Subcutaneous abdominal adipose tissue (tissue), 5 donors: ENCODE results near the gene FBLN1.

Source experiments
- H3K27ac ChIP-seq: one replicate; pipeline ENCODE4 v1.7.0; 2013; ENCODE audit warnings: low read depth, mild to moderate bottlenecking, inconsistent platforms, low read length, moderate library complexity
- H3K27me3 ChIP-seq, 5 donors: one replicate each; pipeline ENCODE4 v1.7.0; 2013; ENCODE audit warnings: low read length in 5 of 5, inconsistent platforms in 1 of 5; ENCODE audit not compliant: control insufficient read depth in 5 of 5, insufficient read depth in 4 of 5
- H3K36me3 ChIP-seq, 5 donors: one replicate each; pipeline ENCODE4 v1.7.0; 2013; ENCODE audit warnings: low read length in 5 of 5; ENCODE audit not compliant: control insufficient read depth in 5 of 5, insufficient read depth in 5 of 5
- H3K4me1 ChIP-seq, 5 donors: one replicate each; pipeline ENCODE4 v1.7.0; 2013; ENCODE audit warnings: low read length in 5 of 5, mild to moderate bottlenecking in 3 of 5, moderate library complexity in 1 of 5; ENCODE audit not compliant: control insufficient read depth in 5 of 5, insufficient read depth in 5 of 5
- H3K4me3 ChIP-seq, 5 donors: one replicate each; pipeline ENCODE4 v1.7.0; 2013; ENCODE audit warnings: low read length in 5 of 5, low read depth in 1 of 5
- H3K9ac ChIP-seq, 5 donors: one replicate each; pipeline ENCODE4 v1.7.0; 2013; ENCODE audit warnings: low read length in 5 of 5, mild to moderate bottlenecking in 4 of 5, moderate library complexity in 3 of 5
- H3K9me3 ChIP-seq, 5 donors: one replicate each; pipeline ENCODE4 v1.7.0; 2013; ENCODE audit warnings: low read length in 5 of 5; ENCODE audit not compliant: control insufficient read depth in 5 of 5
- donor health status: healthy.
- donor health status: healthy.
- donor health status: healthy.
- donor health status: healthy.
- donor health status: healthy.

The FBLN1 gene

GRCh38 chr22:45582955-45583320 is 80.3 kb downstream of the FBLN1 start:
- Histone ChIP-seq H3K27ac (no peak overlapping the region), H3K4me1 (peaks cover 3 to 35% (median 7%) of the 10 kb centered on the region in 5 donors), H3K9me3 (no peaks in the 10 kb centered on the region)

GRCh38 chr22:45583504-45583903 is 80.8 kb downstream of the FBLN1 start:
- Histone ChIP-seq H3K9me3 (no peaks in the 10 kb centered on the region), H3K4me3 (no peak overlapping the region)

More at GRCh38 chr22:45582955-45583320, 80.3 kb downstream of the FBLN1 start:
- H3K4me3 ChIP-seq = no peak overlapping the region
- H3K27me3 ChIP-seq = peaks cover 12 to 55% (median 20%) of the 10 kb centered on the region in 5 donors
- H3K9ac ChIP-seq = no peak overlapping the region
- peaks cover 0 to 3% (median 0%) of the 10 kb centered on the region in 5 donors for H3K36me3 ChIP-seq

DNA sequence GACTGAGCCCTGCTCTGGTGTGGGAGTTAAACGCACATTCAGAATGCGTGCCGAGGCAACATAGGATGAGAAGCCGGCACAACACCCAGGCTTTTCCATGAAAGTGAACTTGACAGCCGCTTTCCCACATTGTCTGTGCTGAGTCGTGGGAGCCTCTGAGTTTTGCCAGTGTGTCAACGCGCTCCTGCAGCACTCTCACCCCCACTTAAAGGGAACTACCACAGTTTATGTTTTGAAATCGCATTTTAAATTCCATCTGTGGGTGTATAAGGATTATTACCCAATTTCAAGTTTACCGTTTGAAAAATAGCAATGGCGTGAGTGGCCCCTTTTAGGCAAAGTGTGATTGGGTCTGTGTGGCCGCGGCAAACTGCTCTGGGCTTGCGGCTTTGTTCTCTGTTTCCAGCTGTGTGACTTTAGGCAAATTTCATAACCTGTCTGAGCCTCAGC is 81.5 kb downstream of the FBLN1 start:
- Histone ChIP-seq H3K27ac (no peak overlapping the region), H3K9ac (no peak overlapping the region), H3K4me1 (peaks cover 3 to 31% (median 7%) of the 10 kb centered on the region in 5 donors), H3K9me3 (no peaks in the 10 kb centered on the region), H3K4me3 (no peak overlapping the region), H3K27me3 (peaks cover 9 to 54% (median 20%) of the 10 kb centered on the region in 5 donors), H3K36me3 (peaks cover 0 to 3% (median 0%) of the 10 kb centered on the region in 5 donors)

More at GRCh38 chr22:45583504-45583903, 80.8 kb downstream of the FBLN1 start:
- peaks cover 11 to 60% (median 20%) of the 10 kb centered on the region in 5 donors for H3K27me3 ChIP-seq
- H3K9ac ChIP-seq = no peak overlapping the region
- H3K4me1 ChIP-seq = peaks cover 3 to 31% (median 7%) of the 10 kb centered on the region in 5 donors
- H3K27ac ChIP-seq = no peak overlapping the region
- H3K36me3 ChIP-seq = peaks cover 0 to 3% (median 0%) of the 10 kb centered on the region in 5 donors

DNA sequence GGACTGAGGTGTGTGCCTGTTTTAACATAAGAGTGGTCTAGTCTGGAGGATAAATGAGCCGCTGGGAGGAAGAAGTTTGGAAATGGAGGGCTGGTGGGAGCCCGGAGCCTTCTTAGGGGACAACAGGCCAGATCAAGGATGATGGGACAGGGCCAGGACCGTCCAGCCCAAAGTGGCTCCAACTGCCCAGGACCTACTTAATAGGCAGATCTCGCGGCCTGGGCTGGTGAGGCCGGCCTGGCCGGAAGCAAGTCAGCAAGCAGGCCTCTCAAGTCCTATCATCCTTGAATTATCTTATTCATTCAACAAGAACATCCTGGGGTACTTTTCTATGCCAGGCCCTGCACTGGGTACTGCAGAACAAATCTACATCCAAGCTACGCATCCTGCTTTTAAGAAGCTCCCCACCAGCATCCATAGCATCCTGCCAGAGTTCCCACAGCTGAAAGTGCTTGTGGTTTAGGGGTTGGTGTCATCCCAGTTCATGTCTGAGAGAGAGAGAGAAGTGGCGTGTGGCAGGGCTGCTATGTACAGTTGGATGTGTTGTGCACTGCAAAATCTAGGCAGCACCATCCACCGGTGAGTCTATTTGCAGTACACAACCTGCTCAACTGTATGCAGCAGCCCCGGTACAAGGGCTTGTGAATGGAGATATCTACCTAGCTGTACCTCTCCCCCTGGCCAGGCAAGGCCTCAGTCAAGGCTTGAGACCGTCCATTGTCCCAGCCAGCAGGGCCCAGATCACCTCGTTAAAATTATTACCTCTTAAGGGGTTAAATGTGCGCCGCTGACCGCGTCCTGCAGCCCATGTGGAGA is 82.1 kb downstream of the FBLN1 start:
- Histone ChIP-seq H3K27me3 (peaks cover 4 to 51% (median 17%) of the 10 kb centered on the region in 5 donors), H3K27ac (no peak overlapping the region), H3K9ac (no peak overlapping the region), H3K4me3 (no peak overlapping the region), H3K4me1 (peaks cover 3 to 31% (median 7%) of the 10 kb centered on the region in 5 donors), H3K36me3 (peaks cover 0 to 3% (median 0%) of the 10 kb centered on the region in 5 donors), H3K9me3 (no peaks in the 10 kb centered on the region)

DNA sequence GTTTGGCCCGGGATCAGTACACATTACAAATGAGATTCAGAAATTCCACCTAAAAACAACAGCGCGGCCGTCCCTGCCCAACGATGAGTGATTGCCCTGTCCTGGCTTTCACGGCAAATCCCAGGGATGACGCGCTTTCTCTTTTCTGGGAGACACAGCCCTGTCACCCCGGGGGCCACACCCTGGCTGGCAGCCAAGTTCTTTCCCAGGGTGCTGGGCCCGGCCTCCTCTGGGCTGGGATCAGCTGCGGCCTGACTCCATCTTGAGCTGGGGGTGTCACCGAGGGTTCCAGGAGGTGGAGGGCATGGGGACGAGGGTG is 82.7 kb downstream of the FBLN1 start:
- Histone ChIP-seq H3K4me3 (no peak overlapping the region), H3K9me3 (no peaks in the 10 kb centered on the region), H3K27me3 (peaks cover 4 to 48% (median 16%) of the 10 kb centered on the region in 5 donors), H3K36me3 (peaks cover 0 to 3% (median 0%) of the 10 kb centered on the region in 5 donors), H3K27ac (no peak overlapping the region), H3K9ac (no peak overlapping the region), H3K4me1 (peaks cover 3 to 31% (median 7%) of the 10 kb centered on the region in 5 donors)

GRCh38 chr22:45585946-45586540 is 83.4 kb downstream of the FBLN1 start:
- peaks cover 0 to 3% (median 0%) of the 10 kb centered on the region in 5 donors for H3K36me3 ChIP-seq
- H3K27me3 ChIP-seq = peaks cover 4 to 50% (median 16%) of the 10 kb centered on the region in 5 donors
- H3K27ac ChIP-seq = no peak overlapping the region
- no peaks in the 10 kb centered on the region for H3K9me3 ChIP-seq
- H3K4me3 ChIP-seq = no peak overlapping the region
- peaks cover 3 to 30% (median 7%) of the 10 kb centered on the region in 5 donors for H3K4me1 ChIP-seq
- H3K9ac ChIP-seq = no peak overlapping the region

DNA sequence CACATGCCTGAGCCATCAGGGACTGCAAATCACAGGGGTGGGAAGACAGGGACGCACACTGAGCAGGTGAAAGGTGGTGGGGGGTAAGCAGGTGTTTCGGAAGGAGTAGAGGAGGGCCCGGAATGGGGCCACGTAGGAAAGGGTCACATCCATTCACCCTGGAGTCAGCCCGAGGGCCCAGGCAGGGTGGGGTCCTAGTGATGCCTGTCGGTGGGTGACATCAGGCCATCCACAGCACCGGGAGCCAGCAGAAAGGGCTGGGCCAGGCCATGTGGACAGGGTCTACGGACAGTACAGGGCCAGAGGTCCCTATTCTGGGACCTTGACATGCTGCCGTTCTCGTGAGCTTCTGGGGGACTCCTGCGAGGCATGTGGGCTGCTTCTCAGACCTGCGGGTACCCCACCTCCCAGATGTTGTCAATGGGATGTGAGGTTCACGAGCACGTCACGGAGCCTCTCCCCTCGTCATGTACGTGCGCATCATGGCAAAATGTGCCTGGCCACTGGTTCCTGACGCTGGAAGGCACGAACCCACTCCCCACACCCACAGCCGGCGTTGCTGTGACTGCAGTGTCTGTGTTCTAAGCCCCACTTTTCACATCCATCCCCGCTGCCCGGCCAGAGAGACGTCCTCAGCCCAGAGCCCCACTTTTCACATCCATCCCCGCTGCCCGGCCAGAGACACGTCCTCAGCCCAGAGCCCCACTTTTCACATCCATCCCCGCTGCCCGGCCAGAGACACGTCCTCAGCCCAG is 84.1 kb downstream of the FBLN1 start:
- H3K4me1 ChIP-seq = peaks cover 3 to 23% (median 7%) of the 10 kb centered on the region in 5 donors
- peaks cover 4 to 47% (median 15%) of the 10 kb centered on the region in 5 donors for H3K27me3 ChIP-seq
- H3K4me3 ChIP-seq = no peak overlapping the region
- no peak overlapping the region for H3K9ac ChIP-seq
- peaks cover 0 to 3% (median 0%) of the 10 kb centered on the region in 5 donors for H3K36me3 ChIP-seq
- H3K27ac ChIP-seq = no peak overlapping the region
- no peaks in the 10 kb centered on the region for H3K9me3 ChIP-seq

GRCh38 chr22:45587638-45588505 is 85.2 kb downstream of the FBLN1 start:
- Histone ChIP-seq H3K36me3 (peaks cover 0 to 6% (median 0%) of the 10 kb centered on the region in 5 donors), H3K27me3 (peaks cover 8 to 39% (median 17%) of the 10 kb centered on the region in 5 donors), H3K27ac (no peak overlapping the region), H3K4me3 (no peak overlapping the region), H3K9ac (no peak overlapping the region), H3K4me1 (peaks cover 3 to 23% (median 7%) of the 10 kb centered on the region in 5 donors), H3K9me3 (no peaks in the 10 kb centered on the region)

GRCh38 chr22:45589556-45589955 is 86.9 kb downstream of the FBLN1 start:
- H3K36me3 ChIP-seq = peaks cover 0 to 7% (median 0%) of the 10 kb centered on the region in 5 donors
- H3K27me3 ChIP-seq = peaks cover 4 to 35% (median 14%) of the 10 kb centered on the region in 5 donors
- H3K4me3 ChIP-seq = no peak overlapping the region
- no peaks in the 10 kb centered on the region for H3K9me3 ChIP-seq
- no peak overlapping the region for H3K27ac ChIP-seq
- peaks cover 0 to 9% (median 3%) of the 10 kb centered on the region in 5 donors for H3K4me1 ChIP-seq
- H3K9ac ChIP-seq = no peak overlapping the region
